Hematopoietic multipotent progenitor cell treated with erythropoietin and hydrocortisone succinate and interleukin-3 and kit ligand, for 8 days (in vitro differentiated cells): ENCODE data around the gene ITPR3.
A peak's percentile ranks its signal among the peaks of the same experiment; 100 is the strongest.

Experiments
- DNase-seq: peaks from one replicate; pipeline ENCODE4 v3.0.0-alpha.2; 2015

The ITPR3 gene

DNA sequence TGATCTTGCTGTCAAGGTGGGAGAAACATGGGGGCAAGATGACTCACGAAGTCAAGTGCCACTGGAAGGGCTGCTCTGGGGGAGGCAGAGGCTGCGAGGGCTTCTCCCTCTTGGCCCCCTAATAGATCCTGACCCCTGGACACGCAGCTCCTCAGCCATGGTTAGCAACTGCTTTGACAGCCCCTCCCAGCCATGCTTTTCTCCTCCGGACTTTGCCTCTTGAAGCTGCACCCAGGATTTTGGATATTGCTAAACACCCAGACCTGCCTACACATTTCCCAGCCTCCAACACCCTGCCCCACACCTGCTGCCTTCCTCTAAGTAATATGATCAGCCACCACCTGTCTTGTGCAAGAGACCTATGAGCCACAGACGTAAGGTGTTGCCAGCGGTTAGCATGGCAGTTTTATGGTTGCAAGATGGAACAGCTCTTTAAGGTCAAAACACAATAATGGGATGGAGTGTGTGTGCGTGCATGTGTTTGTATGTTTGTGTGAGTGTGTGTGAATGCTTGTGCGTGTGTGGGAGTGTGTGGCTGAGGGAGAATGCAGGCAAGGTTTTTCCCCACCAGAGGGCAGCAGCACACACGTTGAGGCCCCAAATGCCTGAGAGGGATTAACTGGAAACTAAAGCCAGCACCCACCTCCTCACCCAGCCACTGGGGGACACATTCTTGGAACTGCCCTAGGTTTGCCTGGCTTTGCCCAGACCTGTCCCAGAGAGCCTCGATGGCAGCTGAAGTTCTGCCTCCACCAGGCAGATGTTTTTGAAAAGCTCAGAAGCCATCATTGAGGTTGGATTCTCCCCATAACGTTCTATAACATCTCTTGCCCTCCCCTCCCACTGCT is 123.1 kb downstream of the ITPR3 start:
- peak; percentile 70 for DNase-seq

DNA sequence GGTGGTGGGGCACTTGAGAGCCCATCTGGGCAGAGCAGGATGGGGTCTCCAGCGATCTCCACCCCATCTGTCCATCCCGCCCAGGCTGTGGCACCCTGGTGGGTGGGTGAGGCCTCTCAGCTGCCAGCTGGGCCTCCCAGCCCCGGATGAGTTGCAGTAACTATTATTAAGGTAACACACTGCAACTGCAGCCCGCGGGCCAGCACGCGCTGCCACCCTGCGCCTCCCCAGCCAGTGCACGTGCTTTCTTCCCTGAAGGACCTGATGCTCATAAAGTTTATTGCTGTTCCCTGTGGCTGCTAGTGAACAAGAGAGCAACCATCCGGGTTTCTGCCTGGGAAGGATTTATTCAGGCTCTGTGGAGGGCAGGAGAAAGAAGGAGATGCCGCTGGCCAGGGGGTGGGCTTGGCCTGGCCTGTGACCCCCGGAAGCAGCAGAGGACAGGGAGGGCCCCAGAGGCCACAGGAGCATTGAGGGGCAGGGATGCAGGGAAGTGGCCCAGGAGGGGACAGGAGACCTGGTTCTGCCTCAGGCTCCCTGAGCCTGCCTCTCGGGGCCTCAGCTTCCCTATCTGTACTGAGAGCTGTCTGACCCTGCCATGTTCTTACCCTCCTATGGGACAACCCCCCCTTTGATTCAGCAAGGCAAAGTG is 123.9 kb downstream of the ITPR3 start:
- no peak for DNase-seq

DNA sequence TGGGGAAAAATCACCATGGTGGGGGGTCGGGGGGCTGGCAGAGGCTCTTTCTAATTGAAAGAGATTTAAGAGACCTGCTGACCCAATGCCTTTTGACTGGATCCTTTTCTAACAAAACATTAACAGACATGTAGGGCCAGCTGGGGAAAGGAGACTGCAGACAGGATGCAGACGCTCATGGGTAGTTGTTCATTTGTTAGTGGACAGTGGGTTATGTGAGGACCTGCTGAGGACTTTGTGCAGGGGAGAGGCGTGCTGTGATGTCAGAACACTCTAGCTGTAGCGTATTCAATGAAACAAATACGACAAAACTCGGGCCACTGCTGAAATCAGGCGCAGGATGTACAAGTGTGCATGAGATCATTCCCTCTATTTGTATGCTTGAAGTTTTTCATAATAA is 124.4 kb downstream of the ITPR3 start:
- DNase-seq = no peak
